Lower leg skin (tissue), 4 donors: ENCODE measurements around the gene MAOB. TPM values are rescaled to one million over a fixed set of nuclear protein-coding genes. Genes with fewer than 3 reads are reported as not detected.

Experiments used
- DNase-seq, 2 donors: peaks; one replicate each; pipeline ENCODE4 v3.0.0-alpha.2; 2019; ENCODE audit warnings: low spot score in 2 of 2
- H3K4me3 ChIP-seq: fragments of 200-600 bp; sonication (generic); 2 replicates; pipeline ENCODE4 v1.5.1; 2017; ENCODE audit warnings: mild to moderate bottlenecking, low read depth; ENCODE audit not compliant: poor library complexity, severe bottlenecking
- CTCF ChIP-seq, 3 donors: fragments of 450-650 bp; IDR thresholded peaks; one replicate each; pipeline ENCODE4 v1.5.1; 2016; ENCODE audit warnings: antibody characterized with exemption in 3 of 3, mild to moderate bottlenecking in 3 of 3, moderate library complexity in 2 of 3
- POLR2A ChIP-seq, 2 donors: fragments of 450-650 bp; IDR thresholded peaks; one replicate each; pipeline ENCODE4 v1.6.1; 2016 to 2017; ENCODE audit warnings: antibody characterized with exemption in 2 of 2, mild to moderate bottlenecking in 1 of 2, moderate library complexity in 1 of 2
- WGBS, 2 donors: methylation state at CpG; one replicate each; pipeline ENCODE4 v1.1.5; 2018; 5-methylcytosine and 5-hydroxymethylcytosine counted together
- intact Hi-C: fragments of 100-400 bp; cut with DNase I; formaldehyde crosslinking; loops from one replicate; pipeline ENCODE4 v1.15.0; 2023; ENCODE audit warnings: low total_unique reads
- total RNA-seq, 4 donors: library from RNA; depleted of rRNA; stranded (reverse); fragments of >200 nt; gene quantifications; one replicate each; pipeline ENCODE4 v1.1.0, GENCODE V29; 2016

Gene MAOB
- total RNA-seq, 4 donors from 2014 or later, result 0.34 to 6.3 (median 3.7) TPM

- 84 to 94% methylated on average over 3 to 6 of the region's 6 CpGs for WGBS, 2 donors
- TF ChIP-seq CTCF (IDR thresholded peaks at IDR 0.05) (no peak), POLR2A (IDR thresholded peaks at IDR 0.05) (no peak)
- intact Hi-C loops, result no loop called here
- DNase-seq, result no peak
- no peak overlapping the region for H3K4me3 ChIP-seq
Measured at GRCh38 chrX:43853225-43853828, 28.9 kb downstream of the MAOB start.

- no peak for DNase-seq
- TF ChIP-seq POLR2A (IDR thresholded peaks at IDR 0.05), result no peak
- TF ChIP-seq CTCF (IDR thresholded peaks at IDR 0.05), result no peak
- no peak overlapping the region for H3K4me3 ChIP-seq
- 88 to 91% methylated on average over 2 of the region's 2 CpGs for WGBS, 2 donors
- intact Hi-C loops, result no loop called here
Measured at GRCh38 chrX:43850629-43851028, 31.6 kb downstream of the MAOB start.

GRCh38 chrX:43849173-43849572 is 33.1 kb downstream of the MAOB start:
- TF ChIP-seq CTCF (IDR thresholded peaks at IDR 0.05), result no peak
- TF ChIP-seq POLR2A (IDR thresholded peaks at IDR 0.05), result no peak
- no peak for DNase-seq
- no peak overlapping the region for H3K4me3 ChIP-seq
- WGBS, 2 donors, result 65 to 90% methylated on average over 6 of the region's 6 CpGs
- intact Hi-C loops, result no loop called here

- TF ChIP-seq POLR2A (IDR thresholded peaks at IDR 0.05) (no peak), CTCF (IDR thresholded peaks at IDR 0.05) (no peak)
- WGBS, 2 donors, result 90 to 95% methylated on average over 2 of the region's 2 CpGs
- no peak overlapping the region for H3K4me3 ChIP-seq
- DNase-seq, result no peak
- intact Hi-C loops, result no loop called here
Measured at GRCh38 chrX:43847352-43847751, 34.9 kb downstream of the MAOB start.

GRCh38 chrX:43846558-43846957 is 35.7 kb downstream of the MAOB start:
- TF ChIP-seq CTCF (IDR thresholded peaks at IDR 0.05) (no peak), POLR2A (IDR thresholded peaks at IDR 0.05) (no peak)
- intact Hi-C loops, result no loop called here
- H3K4me3 ChIP-seq, result no peak overlapping the region
- DNase-seq, result no peak

- WGBS, 2 donors, result 82 to 94% methylated on average over 2 of the region's 2 CpGs
Measured at GRCh38 chrX:43845776-43846175, 36.5 kb downstream of the MAOB start.

More at GRCh38 chrX:43845776-43846175, 36.5 kb downstream of the MAOB start:
- TF ChIP-seq POLR2A (IDR thresholded peaks at IDR 0.05), result no peak
- no peak for TF ChIP-seq CTCF (IDR thresholded peaks at IDR 0.05)
- intact Hi-C loops, result no loop called here
- no peak for DNase-seq
- no peak overlapping the region for H3K4me3 ChIP-seq
